ENCODE results near the gene ABCA8. TPM values are rescaled to one million over a fixed set of nuclear protein-coding genes. Genes with fewer than 3 reads are reported as not detected.

ABCA8 gene
- total RNA-seq, 1 experiment from 2014 or later = not detected

Other genes with a start within 250 kb of the ABCA8 start
- not detected in 2 replicates for gene ABCA9, start 105.5 kb upstream of the ABCA8 start, total RNA-seq (2014; rRNA removed; shearing (Covaris generic); ENCODE audit: low replicate concordance)
- gene ABCA6, start 186.5 kb upstream of the ABCA8 start, total RNA-seq (2014; rRNA removed; shearing (Covaris generic); ENCODE audit: low replicate concordance) = not detected in 2 replicates

Measured in Caki2 (cell line).